Activated naive CD4-positive, alpha-beta T cell treated with anti-CD3 and anti-CD28 coated beads, Interleukin-2, amount 50 U/mL, for 72 hours (primary cell): Measurements from ENCODE around the gene SCN1A. TPM values are rescaled to one million over a fixed set of nuclear protein-coding genes. Genes with fewer than 3 reads are reported as not detected.
A peak's percentile ranks its signal among the peaks of the same experiment; 100 is the strongest.
"Not testable (repeated sequence)": the region's sequence is repeated elsewhere in the genome, so short reads cannot be mapped to it uniquely, and the experiment has no call there.

Experiments used
- ATAC-seq, 2 donors: fragments of 150-1000 bp; cut with Tn5 transposase; 2 replicates each; pipeline ENCODE4 v1.10.0; 2021; ENCODE audit warnings: mild to moderate bottlenecking in 2 of 2, moderate library complexity in 2 of 2
- DNase-seq, 2 donors: peaks; one replicate each; pipeline ENCODE4 v3.0.0; 2021 to 2022; ENCODE audit warnings: low spot score in 2 of 2
- H3K27ac Mint-ChIP-seq, 2 donors: one replicate each; pipeline ENCODE4 v1.8.0; 2022; ENCODE audit warnings: mild to moderate bottlenecking in 2 of 2, mixed read lengths in 2 of 2
- H3K36me3 Mint-ChIP-seq, 2 donors: one replicate each; pipeline ENCODE4 v1.8.0; 2022; ENCODE audit warnings: mixed read lengths in 2 of 2
- H3K9me3 Mint-ChIP-seq, 2 donors: one replicate each; pipeline ENCODE4 v1.8.0; 2022; ENCODE audit warnings: mixed read lengths in 2 of 2
- total RNA-seq, 2 donors: library from RNA; stranded (reverse); gene quantifications; one replicate each; pipeline ENCODE4 v1.2.3, GENCODE V29; 2022

SCN1A gene
- total RNA-seq, 2 donors from 2014 or later = not detected

DNA sequence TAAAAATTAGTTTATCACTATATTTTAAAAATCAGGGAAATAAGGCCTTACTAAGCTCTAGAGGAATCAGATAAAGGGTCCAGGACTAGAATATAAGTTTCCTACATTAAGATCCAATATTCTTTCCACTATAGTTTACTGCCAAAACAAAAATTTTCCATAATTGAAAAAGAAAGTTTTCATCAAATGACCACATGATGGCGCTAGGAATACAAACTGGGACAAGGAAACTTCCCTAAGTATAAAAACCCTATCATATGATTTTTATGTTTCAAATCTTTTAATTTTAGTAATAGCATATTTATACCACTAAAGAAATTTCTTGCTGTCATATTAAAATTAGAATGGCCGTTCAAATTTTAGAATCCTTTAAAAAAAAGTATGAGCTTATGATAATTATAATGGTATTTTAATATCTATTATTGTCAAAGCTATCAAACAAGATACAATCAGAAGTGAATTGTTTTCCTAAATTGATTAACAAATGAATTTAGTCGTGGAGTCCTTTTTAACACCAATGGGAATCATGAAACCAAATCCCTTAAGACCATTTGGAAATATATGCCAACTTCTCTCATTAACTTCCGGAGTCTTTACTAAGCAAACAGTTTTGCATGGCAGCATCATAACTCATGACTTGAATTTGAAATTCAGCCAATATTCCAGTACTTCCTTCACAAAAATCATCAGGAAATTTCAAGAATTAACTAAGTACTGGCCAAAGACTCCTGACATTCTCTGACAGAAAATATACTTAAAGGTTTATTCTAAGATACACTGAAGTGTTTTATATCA is 70.3 kb downstream of the SCN1A start:
- no peak for ATAC-seq
- H3K9me3 Mint-ChIP-seq = no peaks in the 10 kb centered on the region
- H3K27ac Mint-ChIP-seq = no peak overlapping the region
- no peak for DNase-seq
- no peaks in the 10 kb centered on the region for H3K36me3 Mint-ChIP-seq

DNA sequence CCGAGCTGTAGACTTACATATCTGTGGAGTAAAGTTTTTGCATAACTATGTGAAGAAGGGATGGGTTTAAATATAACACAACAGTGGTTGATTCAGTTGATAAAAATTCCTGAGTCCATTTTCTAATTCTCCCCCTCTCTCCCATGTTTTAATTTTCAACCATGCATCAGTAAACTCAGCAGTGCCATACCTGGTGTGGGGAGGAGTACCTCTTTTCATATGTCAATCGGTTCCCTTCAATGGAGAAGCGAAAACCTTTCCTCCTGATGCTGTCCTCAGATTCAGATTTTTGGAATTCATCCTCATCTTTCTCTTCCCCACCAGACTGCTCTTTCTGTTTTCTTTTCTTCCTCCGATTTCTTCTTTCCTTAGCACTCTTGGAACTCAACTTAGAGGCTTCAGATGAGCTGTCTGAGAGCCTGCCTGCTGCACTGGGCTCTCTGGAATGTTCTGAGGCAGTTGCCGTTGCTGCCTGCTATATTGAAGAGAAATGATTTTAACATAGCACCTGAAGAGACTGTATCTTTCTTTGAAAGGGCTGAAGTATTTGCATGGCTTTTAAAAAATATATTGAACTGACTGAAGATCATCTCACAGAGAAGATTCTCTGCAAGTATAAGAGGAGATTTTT is 82.9 kb downstream of the SCN1A start:
- Mint-ChIP-seq H3K9me3 (no peaks in the 10 kb centered on the region), H3K36me3 (no peaks in the 10 kb centered on the region), H3K27ac (no peak overlapping the region)
- DNase-seq (no peak), ATAC-seq (no peak)

DNA sequence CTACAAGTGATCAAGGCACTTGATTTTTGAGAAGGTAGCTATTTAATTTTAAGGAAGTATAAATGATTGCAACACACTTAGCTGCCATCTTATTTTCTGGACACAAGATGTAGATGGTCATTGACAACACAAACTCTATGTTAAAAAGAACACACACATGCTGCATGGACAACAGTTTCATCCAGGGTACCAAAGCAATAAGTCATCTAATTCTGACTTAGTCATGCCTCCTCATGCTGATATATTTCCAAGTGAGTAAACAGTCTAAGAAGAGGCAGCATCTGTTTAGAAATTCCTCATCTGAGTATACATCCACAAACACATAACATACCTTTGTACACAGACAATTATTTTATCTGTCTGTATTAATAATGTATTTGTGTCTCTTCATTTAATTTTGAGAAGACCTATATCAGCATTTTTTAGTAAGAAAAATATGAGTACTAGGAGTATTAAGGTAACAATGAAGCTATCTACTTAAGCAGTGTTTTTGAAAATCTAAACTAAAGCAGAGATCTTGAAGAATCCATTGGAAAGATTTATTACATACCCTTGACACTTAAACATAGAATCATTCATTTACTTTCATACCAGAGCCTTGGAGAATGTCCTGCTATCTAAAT is 84.9 kb downstream of the SCN1A start:
- H3K27ac Mint-ChIP-seq = no peak overlapping the region
- H3K9me3 Mint-ChIP-seq = no peaks in the 10 kb centered on the region
- ATAC-seq = no peak
- no peak for DNase-seq
- H3K36me3 Mint-ChIP-seq = no peaks in the 10 kb centered on the region

DNA sequence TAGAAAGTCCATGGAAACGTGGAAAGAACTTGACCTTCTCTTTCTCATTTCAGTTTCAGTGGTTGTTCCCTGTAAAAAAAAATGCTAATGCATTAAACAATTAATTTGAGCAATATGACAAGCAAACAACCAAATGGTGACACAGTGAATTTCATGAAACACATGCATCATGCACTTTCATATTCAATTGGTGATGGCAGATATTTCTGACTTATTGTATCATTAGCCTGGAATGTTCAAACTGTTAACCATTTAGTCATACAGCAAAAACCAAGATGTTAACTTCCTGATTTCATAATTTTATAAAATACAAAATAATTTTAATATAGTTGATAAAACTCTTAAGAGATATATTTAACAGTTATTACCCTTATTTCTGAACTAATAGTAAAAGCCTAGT is 85.5 kb downstream of the SCN1A start:
- ATAC-seq = no peak

DNA sequence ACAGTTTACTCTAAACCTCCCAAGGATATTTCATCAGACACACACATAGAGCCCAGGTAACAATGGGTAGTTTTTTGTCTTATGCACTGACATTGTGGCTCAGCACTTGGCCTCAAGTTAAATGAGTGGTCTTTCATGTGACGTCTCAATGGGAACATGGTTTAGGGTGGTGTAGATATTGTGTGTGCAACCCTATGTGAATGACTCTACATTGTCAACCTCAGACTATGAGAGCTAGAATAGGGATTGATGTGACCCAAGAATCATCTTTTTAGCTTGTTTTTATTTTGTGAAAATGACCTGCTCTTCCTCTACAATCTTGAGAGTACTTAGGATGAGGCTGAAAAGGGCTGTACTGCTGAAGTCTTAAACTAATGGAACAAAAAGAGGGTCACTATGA is 86.2 kb downstream of the SCN1A start:
- Mint-ChIP-seq H3K36me3 (no peaks in the 10 kb centered on the region), H3K9me3 (no peaks in the 10 kb centered on the region), H3K27ac (no peak overlapping the region)
- no peak for DNase-seq
- no peak for ATAC-seq

More for the DNA sequence above, 85.5 kb downstream of the SCN1A start:
- no peaks in the 10 kb centered on the region for H3K36me3 Mint-ChIP-seq
- no peak for DNase-seq
- no peaks in the 10 kb centered on the region for H3K9me3 Mint-ChIP-seq
- no peak overlapping the region for H3K27ac Mint-ChIP-seq

DNA sequence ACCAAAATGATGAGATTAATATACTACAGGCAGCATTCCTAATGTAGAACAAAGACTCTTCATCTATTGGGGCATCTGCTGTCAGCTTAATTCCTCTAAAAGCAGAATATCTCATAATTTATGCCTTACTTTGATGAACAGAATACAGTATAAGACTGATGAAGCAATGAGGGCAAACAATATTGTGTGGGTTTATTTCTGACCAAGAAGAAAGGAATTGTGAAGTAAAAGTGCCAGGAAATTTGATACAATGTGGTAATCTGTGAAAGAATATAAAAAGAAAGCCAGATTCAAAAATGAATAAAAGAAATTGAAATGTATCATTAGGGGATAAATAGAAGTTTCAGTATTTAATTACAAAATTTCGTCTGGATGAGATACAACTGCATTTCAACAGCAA is 95.5 kb downstream of the SCN1A start:
- ATAC-seq = no peak
- H3K9me3 Mint-ChIP-seq = no peaks in the 10 kb centered on the region
- DNase-seq = no peak
- no peak overlapping the region for H3K27ac Mint-ChIP-seq
- H3K36me3 Mint-ChIP-seq = no peaks in the 10 kb centered on the region

DNA sequence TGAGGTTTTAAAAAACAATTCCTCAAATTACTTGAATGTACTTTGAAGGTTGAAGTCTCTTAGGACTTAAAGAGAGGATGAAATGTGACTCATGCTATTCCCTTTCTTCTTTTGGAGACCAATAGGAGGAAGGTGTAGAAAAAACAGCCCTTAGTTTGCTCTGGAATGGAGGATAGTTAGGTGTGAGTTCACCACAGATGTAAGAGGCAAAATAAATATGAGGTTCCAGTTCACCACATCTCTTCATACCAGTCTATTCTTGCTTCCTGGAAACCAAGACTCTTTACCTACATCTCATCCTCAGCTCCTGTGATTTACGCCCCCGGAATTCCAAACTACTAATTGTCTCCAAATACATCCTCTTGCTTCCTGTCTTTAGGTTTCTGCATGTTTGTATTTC is 96.8 kb downstream of the SCN1A start:
- ATAC-seq (no peak), DNase-seq (no peak)
- Mint-ChIP-seq H3K36me3 (no peaks in the 10 kb centered on the region), H3K27ac (no peak overlapping the region), H3K9me3 (no peaks in the 10 kb centered on the region)

DNA sequence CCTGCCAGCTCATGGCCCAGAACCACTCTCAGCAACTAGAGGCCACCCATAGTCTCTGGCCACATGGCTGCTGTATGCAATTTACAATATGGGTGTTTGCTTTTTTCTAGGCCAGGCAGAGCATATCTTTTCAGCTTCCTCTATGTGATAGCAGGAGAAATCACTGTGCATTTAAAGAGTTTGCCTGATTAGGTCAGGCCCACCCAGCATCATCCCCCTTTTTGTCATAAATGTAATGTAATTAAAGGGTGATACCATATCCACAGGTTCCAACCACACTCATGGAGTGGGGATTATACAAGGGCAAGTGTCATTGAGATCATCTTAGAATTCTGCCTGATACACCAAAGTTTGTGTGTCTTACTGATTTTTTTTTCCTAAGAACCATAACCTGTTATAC is 102.5 kb downstream of the SCN1A start:
- Mint-ChIP-seq H3K36me3 (no peaks in the 10 kb centered on the region), H3K9me3 (no peaks in the 10 kb centered on the region), H3K27ac (no peak overlapping the region)
- ATAC-seq = no peak
- DNase-seq = no peak

DNA sequence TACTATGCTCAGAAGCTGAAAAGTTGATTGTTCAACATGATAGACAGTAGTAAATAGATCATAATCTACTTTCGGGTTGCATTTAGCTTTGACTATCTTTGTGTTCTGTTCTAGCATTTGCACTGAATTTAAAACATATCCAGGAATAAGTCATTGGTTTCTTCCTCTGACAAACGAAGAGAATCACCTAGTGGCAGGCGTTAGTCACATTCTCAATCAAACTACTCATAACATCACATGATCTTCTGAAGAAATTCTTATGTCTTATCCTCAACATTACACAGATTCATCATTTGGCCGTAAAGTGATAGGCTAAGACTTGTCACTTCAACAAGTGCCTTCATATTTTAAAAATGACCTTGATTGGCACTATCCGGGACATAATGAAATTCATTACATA is 110.6 kb downstream of the SCN1A start:
- Mint-ChIP-seq H3K27ac (no peak overlapping the region), H3K9me3 (no peaks in the 10 kb centered on the region), H3K36me3 (no peaks in the 10 kb centered on the region)
- DNase-seq (no peak), ATAC-seq (peak in 1 of 2 donors; percentile 38)

DNA sequence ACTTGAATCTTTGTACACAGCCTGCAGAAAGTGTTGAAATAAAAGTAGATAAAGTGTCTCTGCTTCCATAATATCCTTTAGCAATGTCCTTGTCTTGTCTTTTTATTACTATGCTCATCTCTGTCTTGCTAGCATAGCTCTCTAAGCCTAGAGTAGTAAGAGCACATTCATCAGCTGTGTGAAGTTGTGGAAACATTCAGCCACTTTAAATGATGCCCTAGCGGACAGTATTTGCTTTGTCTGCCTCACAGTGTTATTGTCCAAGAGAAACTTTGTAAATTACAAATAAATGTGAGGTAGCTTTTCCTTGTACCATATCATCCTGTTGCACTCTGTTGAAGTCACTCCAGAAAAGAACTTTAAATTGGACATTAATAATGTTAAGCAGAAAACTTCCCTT is 113.9 kb downstream of the SCN1A start:
- ATAC-seq (no peak), DNase-seq (no peak)
- Mint-ChIP-seq H3K27ac (no peak overlapping the region), H3K9me3 (no peaks in the 10 kb centered on the region), H3K36me3 (no peaks in the 10 kb centered on the region)

DNA sequence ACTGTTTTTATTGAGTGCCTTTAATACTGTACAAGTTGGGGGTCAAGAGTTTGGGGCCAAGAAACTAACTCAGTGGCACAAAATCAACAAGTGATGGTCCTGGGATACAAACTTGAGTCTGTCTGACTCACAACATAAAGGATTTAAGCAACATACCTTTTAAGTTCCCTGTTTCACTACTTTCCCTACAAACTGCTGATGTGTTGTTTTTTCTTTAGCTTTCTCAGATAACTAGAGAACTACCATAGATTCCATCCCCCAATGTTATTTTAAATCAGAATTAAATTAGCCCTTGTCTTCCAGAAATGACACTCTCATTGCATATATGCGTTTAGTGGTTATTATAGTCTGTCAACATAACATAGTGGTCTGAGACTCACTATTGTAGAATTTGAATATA is 116.2 kb downstream of the SCN1A start:
- Mint-ChIP-seq H3K36me3 (no peaks in the 10 kb centered on the region), H3K27ac (no peak overlapping the region), H3K9me3 (no peaks in the 10 kb centered on the region)
- ATAC-seq (no peak), DNase-seq (no peak)

DNA sequence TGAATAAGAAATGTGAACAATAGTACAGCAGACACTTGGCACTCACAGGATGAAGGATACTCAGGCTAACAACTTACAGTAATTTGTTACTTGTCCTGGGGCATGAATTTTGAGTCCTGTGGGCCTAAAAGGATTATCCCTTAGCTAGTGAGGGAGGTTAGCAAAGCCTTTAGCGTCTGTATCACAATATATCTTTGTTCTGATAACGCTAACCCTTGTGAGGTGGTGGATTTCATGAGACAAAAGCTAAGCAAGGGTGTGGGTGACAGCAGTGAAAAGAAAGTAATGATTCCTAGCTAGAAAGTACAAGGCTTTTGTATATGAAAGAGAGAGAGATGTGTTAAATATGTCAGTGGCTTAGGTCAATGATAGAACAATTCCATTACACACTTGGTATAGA is 127.4 kb downstream of the SCN1A start:
- Mint-ChIP-seq H3K27ac (no peak overlapping the region), H3K36me3 (no peaks in the 10 kb centered on the region)
- no peak for ATAC-seq

DNA sequence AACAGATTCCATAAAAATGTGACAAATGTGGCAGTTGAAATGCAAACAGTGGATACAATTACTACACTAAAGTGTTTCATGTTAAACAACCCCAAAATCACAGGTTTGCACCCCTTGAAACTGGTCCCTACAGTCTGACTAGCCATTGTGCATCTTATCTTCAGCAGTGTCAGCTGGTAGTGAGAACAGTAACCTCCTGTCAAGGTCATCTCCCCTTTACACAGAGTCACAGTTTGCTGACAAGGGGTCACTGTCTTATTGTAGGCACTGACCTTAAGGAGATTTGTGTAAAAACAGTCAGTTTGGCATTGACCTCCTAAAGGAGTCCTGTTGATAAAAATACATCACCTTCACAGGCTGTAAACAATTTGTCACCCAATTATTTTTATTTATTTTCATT is 137.0 kb downstream of the SCN1A start:
- Mint-ChIP-seq H3K36me3 (no peaks in the 10 kb centered on the region), H3K9me3 (no peaks in the 10 kb centered on the region), H3K27ac (no peak overlapping the region)
- no peak for DNase-seq
- no peak for ATAC-seq

More for the DNA sequence above, 127.4 kb downstream of the SCN1A start:
- DNase-seq = no peak
- H3K9me3 Mint-ChIP-seq = no peaks in the 10 kb centered on the region

DNA sequence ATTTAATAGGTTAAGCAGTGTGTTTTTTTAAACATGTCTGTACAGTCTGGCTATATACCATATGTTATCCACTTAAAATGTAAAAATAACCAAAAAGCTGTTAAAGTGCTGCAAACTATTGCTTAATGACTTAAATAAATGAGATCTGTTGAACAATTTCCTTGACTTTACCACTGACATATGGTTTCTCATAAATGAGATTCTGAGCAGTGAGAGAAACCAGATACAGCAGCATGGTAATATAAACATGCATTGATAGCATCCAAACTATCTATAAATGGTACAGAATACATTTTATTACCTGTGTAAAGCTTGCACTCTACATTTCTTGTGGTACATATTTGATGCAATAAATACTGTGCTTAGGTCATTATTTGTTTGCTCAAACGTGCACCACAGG is 138.0 kb downstream of the SCN1A start:
- H3K9me3 Mint-ChIP-seq = no peaks in the 10 kb centered on the region
- no peak for ATAC-seq
- no peaks in the 10 kb centered on the region for H3K36me3 Mint-ChIP-seq
- H3K27ac Mint-ChIP-seq = no peak overlapping the region
- no peak for DNase-seq

DNA sequence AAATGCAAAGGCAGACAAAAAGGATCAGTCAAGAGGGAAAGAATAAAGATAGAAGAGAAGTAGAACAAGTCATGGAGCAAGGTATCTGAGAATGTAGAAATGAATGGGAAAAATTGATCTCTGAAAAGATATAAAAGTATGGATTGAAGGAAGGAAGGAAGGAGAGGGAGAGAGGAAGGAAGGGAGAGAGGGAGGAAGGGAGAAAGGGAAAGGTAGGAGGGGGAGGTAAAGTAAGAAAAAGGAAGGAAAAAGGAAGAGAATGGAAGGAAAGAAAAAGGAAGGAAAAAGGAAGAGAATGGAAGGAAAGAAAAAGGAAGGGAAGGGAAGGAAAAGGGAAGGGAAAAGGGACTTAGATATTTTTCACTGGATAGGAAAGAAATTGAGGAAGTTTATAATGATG is 142.7 kb downstream of the SCN1A start:
- ATAC-seq = no peak
- H3K36me3 Mint-ChIP-seq = no peaks in the 10 kb centered on the region

DNA sequence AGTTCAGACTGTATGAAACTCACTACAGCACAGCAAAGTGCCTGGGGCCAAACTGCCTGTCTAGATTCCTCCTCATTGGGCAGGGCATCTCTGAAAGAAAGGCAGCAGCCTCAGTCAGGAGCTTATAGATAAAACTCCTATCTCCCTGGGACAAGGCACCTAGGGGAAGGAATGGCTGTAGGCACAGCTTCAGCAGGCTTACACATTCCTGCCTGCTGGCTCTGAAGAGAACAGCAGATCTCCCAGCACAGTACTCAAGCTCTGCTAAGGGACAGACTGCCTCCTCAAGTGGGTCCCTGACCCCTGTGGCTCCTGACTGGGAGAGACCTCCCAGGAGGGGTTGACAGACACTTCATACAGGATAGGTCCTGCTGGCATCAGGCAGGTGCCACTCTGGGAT is 155.7 kb downstream of the SCN1A start:
- H3K36me3 Mint-ChIP-seq, H3K9me3 Mint-ChIP-seq, DNase-seq, H3K27ac Mint-ChIP-seq, ATAC-seq: not testable (repeated sequence)

More for the DNA sequence above, 142.7 kb downstream of the SCN1A start:
- Mint-ChIP-seq H3K27ac (no peak overlapping the region), H3K9me3 (no peaks in the 10 kb centered on the region)
- no peak for DNase-seq

DNA sequence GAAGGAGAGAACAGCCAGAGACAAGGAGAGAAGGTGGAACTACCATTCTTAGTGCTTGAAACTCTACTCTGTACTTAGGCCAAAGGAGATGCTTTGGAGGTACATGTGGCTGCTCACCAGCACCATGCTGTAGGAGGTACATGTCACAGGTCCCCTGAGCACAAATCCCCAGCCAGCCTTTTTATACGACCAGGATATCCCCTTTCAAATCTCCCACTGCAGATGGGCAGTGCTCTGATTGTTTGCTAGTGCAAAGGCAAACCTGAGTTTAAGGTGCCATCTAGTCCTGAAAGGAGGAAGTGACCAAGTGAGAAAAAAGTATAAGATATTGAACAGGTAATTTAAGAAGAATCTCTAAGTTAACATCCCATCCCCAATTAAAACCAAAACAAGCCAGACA is 157.2 kb downstream of the SCN1A start:
- DNase-seq (no peak), ATAC-seq (no peak)
- no peak overlapping the region for H3K27ac Mint-ChIP-seq

DNA sequence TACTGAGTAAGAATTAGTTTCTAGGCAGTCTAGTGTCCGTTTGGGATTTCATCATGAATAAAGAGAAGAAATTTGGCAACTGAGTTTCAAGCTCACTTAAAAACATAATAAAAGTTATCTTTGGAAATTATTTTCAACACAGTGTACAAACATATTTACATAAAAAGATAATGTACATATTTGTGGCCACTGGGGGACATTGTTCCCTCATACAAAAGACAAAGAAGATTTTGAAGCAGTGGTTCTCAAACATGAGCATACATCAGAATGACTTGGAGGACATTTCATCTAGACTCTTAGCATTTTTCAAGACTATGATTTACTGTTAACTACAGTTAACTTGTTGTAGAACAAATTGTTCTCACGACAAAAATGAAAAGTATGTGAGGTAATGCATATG is 158.6 kb downstream of the SCN1A start:
- DNase-seq (no peak), ATAC-seq (no peak)
- Mint-ChIP-seq H3K36me3 (no peaks in the 10 kb centered on the region), H3K27ac (no peak overlapping the region), H3K9me3 (no peaks in the 10 kb centered on the region)

More for the DNA sequence above, 157.2 kb downstream of the SCN1A start:
- Mint-ChIP-seq H3K36me3 (no peaks in the 10 kb centered on the region), H3K9me3 (no peaks in the 10 kb centered on the region)
